GM19468 (cell line): ENCODE results near the gene PATL1.
"Not testable (repeated sequence)": the region's sequence is repeated elsewhere in the genome, so short reads cannot be mapped to it uniquely, and the experiment has no call there.

Experiments used
- ATAC-seq: cut with Tn5 transposase; IDR thresholded peaks from one replicate; pipeline ENCODE4 v1.9.1; 2021; ENCODE audit warnings: mild to moderate bottlenecking, moderate library complexity, moderate number of reproducible peaks; ENCODE audit not compliant: unreplicated experiment; ENCODE audit errors: extremely low read depth

PATL1 gene

GRCh38 chr11:59676205-59676604, 7.4 kb upstream of the PATL1 start:
- no peak for ATAC-seq

GRCh38 chr11:59674291-59674690, 5.5 kb upstream of the PATL1 start:
- ATAC-seq: no peak

- ATAC-seq: no peak
Measured at GRCh38 chr11:59673291-59673690, 4.5 kb upstream of the PATL1 start.

- ATAC-seq: no peak
Measured at GRCh38 chr11:59671471-59671870, 2.6 kb upstream of the PATL1 start.

- ATAC-seq: no peak
Measured at GRCh38 chr11:59669611-59670009, 773 bp upstream of the PATL1 start.

- ATAC-seq: no peak
Measured at GRCh38 chr11:59668188-59668949, 468 bp downstream of the PATL1 start.

GRCh38 chr11:59667812-59668187, 1.0 kb downstream of the PATL1 start:
- ATAC-seq: no peak

- ATAC-seq: no peak
Measured at GRCh38 chr11:59666969-59667368, 1.9 kb downstream of the PATL1 start.

- ATAC-seq: no peak
Measured at GRCh38 chr11:59660621-59661020, 8.2 kb downstream of the PATL1 start.

- no peak for ATAC-seq
Measured at GRCh38 chr11:59659981-59660380, 8.9 kb downstream of the PATL1 start.

- ATAC-seq: no peak
Measured at GRCh38 chr11:59658036-59658435, 10.8 kb downstream of the PATL1 start.

GRCh38 chr11:59654893-59655292, 13.9 kb downstream of the PATL1 start:
- ATAC-seq: no peak

- no peak for ATAC-seq
Measured at GRCh38 chr11:59647245-59647980, 21.4 kb downstream of the PATL1 start.

GRCh38 chr11:59644528-59644927, 24.3 kb downstream of the PATL1 start:
- ATAC-seq: no peak

GRCh38 chr11:59643390-59643789, 25.4 kb downstream of the PATL1 start:
- no peak for ATAC-seq

- no peak for ATAC-seq
Measured at GRCh38 chr11:59641156-59641555, 27.7 kb downstream of the PATL1 start.

GRCh38 chr11:59630493-59630892, 38.3 kb downstream of the PATL1 start:
- no peak for ATAC-seq

- no peak for ATAC-seq
Measured at GRCh38 chr11:59629996-59630395, 38.8 kb downstream of the PATL1 start.

GRCh38 chr11:59626969-59627368, 41.9 kb downstream of the PATL1 start:
- ATAC-seq: not testable (repeated sequence)

- no peak for ATAC-seq
Measured at GRCh38 chr11:59625703-59626102, 43.1 kb downstream of the PATL1 start.

GRCh38 chr11:59617876-59618275, 51.0 kb downstream of the PATL1 start:
- no peak for ATAC-seq
